Gastrocnemius medialis (tissue), 4 donors: ENCODE results near the gene FLNB.

Experiments
- POLR2A ChIP-seq, 2 donors: fragments of 450-650 bp; IDR thresholded peaks; one replicate each; pipeline ENCODE4 v1.6.1; 2017; ENCODE audit warnings: antibody characterized with exemption in 2 of 2, mild to moderate bottlenecking in 2 of 2, moderate library complexity in 2 of 2
- TF ChIP-seq, protein P1 (sequence below), 5 experiments: fragments of 450-650 bp in 3 of 5; fragments of 200-600 bp in 2 of 5; sonication (generic) in 2 of 5; IDR thresholded peaks in 4 of 5; conservative IDR thresholded peaks in 1 of 5; 1 replicate in 4 of 5; 2 replicates in 1 of 5; pipeline ENCODE4 v1.5.1; 2016 to 2019; ENCODE audit warnings: antibody characterized with exemption in 5 of 5, mild to moderate bottlenecking in 3 of 5, moderate library complexity in 3 of 5

DNA sequence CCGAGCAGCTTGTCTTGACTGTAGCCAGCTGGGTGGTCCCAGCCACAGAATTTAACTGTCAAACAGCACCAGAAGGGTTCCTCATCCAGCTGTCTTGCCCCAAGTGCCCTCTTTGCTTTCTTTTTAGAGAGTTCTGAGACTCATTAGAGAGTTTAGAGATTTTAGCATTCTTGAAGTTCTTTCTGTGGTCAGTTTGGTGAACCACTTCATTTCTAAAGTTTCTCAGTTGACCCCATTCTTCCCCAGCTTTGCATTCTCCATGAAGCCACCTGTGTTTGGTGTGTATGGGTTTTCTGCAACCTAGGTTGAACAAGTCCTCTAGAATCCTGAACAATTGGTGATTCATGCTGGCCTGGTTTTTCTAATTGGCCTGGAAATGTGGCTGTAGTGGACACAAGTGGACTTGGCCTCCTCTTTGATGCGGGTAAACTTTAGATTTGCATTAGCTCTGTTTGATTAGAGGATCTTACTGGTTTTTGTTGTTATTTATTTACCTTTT is 33.7 kb downstream of the FLNB start:
- TF ChIP-seq, protein P1, sequence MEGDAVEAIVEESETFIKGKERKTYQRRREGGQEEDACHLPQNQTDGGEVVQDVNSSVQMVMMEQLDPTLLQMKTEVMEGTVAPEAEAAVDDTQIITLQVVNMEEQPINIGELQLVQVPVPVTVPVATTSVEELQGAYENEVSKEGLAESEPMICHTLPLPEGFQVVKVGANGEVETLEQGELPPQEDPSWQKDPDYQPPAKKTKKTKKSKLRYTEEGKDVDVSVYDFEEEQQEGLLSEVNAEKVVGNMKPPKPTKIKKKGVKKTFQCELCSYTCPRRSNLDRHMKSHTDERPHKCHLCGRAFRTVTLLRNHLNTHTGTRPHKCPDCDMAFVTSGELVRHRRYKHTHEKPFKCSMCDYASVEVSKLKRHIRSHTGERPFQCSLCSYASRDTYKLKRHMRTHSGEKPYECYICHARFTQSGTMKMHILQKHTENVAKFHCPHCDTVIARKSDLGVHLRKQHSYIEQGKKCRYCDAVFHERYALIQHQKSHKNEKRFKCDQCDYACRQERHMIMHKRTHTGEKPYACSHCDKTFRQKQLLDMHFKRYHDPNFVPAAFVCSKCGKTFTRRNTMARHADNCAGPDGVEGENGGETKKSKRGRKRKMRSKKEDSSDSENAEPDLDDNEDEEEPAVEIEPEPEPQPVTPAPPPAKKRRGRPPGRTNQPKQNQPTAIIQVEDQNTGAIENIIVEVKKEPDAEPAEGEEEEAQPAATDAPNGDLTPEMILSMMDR (IDR thresholded peaks at IDR 0.05 in 4 of 5, conservative IDR thresholded peaks at IDR 0.05 in 1 of 5): no peak
- TF ChIP-seq POLR2A (IDR thresholded peaks at IDR 0.05): no peak
